ENCODE data around the gene STAB2.

DNA sequence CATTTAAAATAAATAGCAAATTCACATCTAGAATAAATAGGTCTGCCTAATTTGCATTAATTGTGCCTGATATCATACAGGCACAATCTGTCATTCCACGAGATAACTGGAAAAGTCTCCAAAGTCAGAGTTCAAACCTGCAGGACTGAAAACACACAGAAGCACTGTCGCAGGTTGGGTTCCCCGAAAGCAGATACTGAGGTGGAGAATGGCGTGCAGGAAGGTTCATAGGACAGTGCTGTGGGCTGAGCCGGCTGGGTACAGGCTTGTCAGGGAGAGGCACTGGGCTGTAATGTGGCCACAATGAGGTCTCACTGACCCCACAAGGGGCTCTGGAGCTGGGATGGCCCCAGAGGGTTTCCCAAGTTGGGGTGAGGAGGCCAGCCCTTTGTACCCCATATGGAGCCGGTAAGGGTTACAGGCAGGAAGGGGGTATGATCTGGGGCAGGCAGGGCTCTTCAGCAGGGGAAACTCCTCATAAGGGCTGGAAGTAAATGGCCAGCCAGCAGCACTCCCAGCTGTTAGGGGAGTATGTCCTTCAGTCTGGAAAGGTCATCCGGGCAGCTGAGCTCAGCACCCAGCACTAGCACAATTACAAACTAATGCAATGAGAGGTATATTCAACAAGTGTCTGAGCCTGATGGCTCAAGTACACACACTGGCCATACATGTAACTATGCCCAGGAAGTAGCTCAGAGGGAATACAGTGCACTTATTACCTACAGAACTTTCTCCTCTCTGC lies 185.5 kb downstream of the STAB2 start:
- TF ChIP-seq, protein P1, sequence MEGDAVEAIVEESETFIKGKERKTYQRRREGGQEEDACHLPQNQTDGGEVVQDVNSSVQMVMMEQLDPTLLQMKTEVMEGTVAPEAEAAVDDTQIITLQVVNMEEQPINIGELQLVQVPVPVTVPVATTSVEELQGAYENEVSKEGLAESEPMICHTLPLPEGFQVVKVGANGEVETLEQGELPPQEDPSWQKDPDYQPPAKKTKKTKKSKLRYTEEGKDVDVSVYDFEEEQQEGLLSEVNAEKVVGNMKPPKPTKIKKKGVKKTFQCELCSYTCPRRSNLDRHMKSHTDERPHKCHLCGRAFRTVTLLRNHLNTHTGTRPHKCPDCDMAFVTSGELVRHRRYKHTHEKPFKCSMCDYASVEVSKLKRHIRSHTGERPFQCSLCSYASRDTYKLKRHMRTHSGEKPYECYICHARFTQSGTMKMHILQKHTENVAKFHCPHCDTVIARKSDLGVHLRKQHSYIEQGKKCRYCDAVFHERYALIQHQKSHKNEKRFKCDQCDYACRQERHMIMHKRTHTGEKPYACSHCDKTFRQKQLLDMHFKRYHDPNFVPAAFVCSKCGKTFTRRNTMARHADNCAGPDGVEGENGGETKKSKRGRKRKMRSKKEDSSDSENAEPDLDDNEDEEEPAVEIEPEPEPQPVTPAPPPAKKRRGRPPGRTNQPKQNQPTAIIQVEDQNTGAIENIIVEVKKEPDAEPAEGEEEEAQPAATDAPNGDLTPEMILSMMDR (IDR thresholded peaks at IDR 0.05): no peak
- TF ChIP-seq POLR2A (IDR thresholded peaks at IDR 0.05): no peak

All from esophagus squamous epithelium (tissue), 4 donors.